CD4-positive, alpha-beta memory T cell (primary cell): ENCODE measurements around the gene SLC1A5. TPM values are rescaled to one million over a fixed set of nuclear protein-coding genes. Genes with fewer than 3 reads are reported as not detected.
A peak's percentile ranks its signal among the peaks of the same experiment; 100 is the strongest.

Experiments
- CTCF ChIA-PET: fragments of 350-600 bp; sonication (Branson Sonifier 250); formaldehyde crosslinking; loops from one replicate; lab custom pipeline; 2021; ENCODE audit warnings: inconsistent platforms; ENCODE audit not compliant: partially characterized antibody; lab: Charles Lee
- POLR2A ChIA-PET: fragments of 350-600 bp; sonication (Branson Sonifier 250); formaldehyde crosslinking; loops from one replicate; lab custom pipeline; 2021; ENCODE audit not compliant: partially characterized antibody; lab: Charles Lee
- DNase-seq, 5 donors: peaks; one replicate each; pipeline versions ENCODE4 v3.0.0 to v3.0.0-alpha.2; 2020 to 2022; ENCODE audit warnings: mixed read lengths in 1 of 5
- H3K27ac ChIP-seq: one replicate; pipeline ENCODE4 v1.7.0; 2013; ENCODE audit warnings: low read depth, low read length
- H3K27me3 ChIP-seq: 2 replicates; pipeline ENCODE4 v1.7.0; 2013; ENCODE audit warnings: mild to moderate bottlenecking, low read length, moderate library complexity; ENCODE audit not compliant: insufficient read depth
- H3K36me3 ChIP-seq: 2 replicates; pipeline ENCODE4 v1.7.0; 2013; ENCODE audit warnings: mild to moderate bottlenecking, low read length, moderate library complexity; ENCODE audit not compliant: insufficient read depth
- H3K4me1 ChIP-seq: 2 replicates; pipeline ENCODE4 v1.7.0; 2013; ENCODE audit warnings: mild to moderate bottlenecking, low read length, moderate library complexity; ENCODE audit not compliant: insufficient read depth
- H3K4me3 ChIP-seq, 2 donors: one replicate each; pipeline ENCODE4 v1.7.0; 2013; ENCODE audit warnings: low read length in 2 of 2, mild to moderate bottlenecking in 1 of 2
- H3K9me3 ChIP-seq, 2 donors: one replicate each; pipeline ENCODE4 v1.7.0; 2013; ENCODE audit warnings: low read length in 2 of 2, control low read depth in 1 of 2; ENCODE audit not compliant: control insufficient read depth in 1 of 2
- H3K27ac Mint-ChIP-seq, 7 donors: one replicate each; pipeline ENCODE4 v1.8.0; 2020 to 2021; ENCODE audit warnings: mixed read lengths in 7 of 7, mild to moderate bottlenecking in 6 of 7, inconsistent platforms in 3 of 7, moderate library complexity in 3 of 7
- H3K27me3 Mint-ChIP-seq, 2 donors: one replicate each; pipeline ENCODE4 v1.8.0; 2020 to 2021; ENCODE audit warnings: mixed read lengths in 2 of 2
- H3K36me3 Mint-ChIP-seq, 2 donors: one replicate each; pipeline ENCODE4 v1.8.0; 2020 to 2021; ENCODE audit warnings: mixed read lengths in 2 of 2, inconsistent platforms in 1 of 2, mild to moderate bottlenecking in 1 of 2
- H3K4me1 Mint-ChIP-seq, 4 donors: one replicate each; pipeline ENCODE4 v1.8.0; 2020 to 2021; ENCODE audit warnings: mixed read lengths in 4 of 4, mild to moderate bottlenecking in 1 of 4
- H3K4me3 Mint-ChIP-seq, 8 donors: one replicate each; pipeline ENCODE4 v1.8.0; 2020 to 2021; ENCODE audit warnings: mixed read lengths in 8 of 8, mild to moderate bottlenecking in 7 of 8, moderate library complexity in 6 of 8, inconsistent platforms in 3 of 8
- H3K9me3 Mint-ChIP-seq, 8 donors: one replicate each; pipeline ENCODE4 v1.8.0; 2020 to 2021; ENCODE audit warnings: mixed read lengths in 8 of 8, mild to moderate bottlenecking in 5 of 8, inconsistent platforms in 3 of 8, moderate library complexity in 1 of 8
- intact Hi-C: fragments of 100-400 bp; cut with micrococcal nuclease; formaldehyde crosslinking; loops from one replicate; pipeline ENCODE4 v1.15.1; 2023
- polyA plus RNA-seq, 2 donors: library from polyadenylated mRNA; unstranded; fragments of 300-500 nt; fragmentation: Illumina TruSeq; gene quantifications; one replicate each; pipeline ENCODE4 v1.2.3, GENCODE V29; 2021
- total RNA-seq, 2 experiments: library from RNA; stranded (reverse); gene quantifications; one replicate each; pipeline ENCODE4 v1.2.3, GENCODE V29; 2021

SLC1A5 gene
- total and polyA plus RNA-seq, 4 experiments from 2014 or later: 7.2 to 22.1 (median 20.3) TPM

GRCh38 chr19:46798713-46799112 is 10.3 kb upstream of the SLC1A5 start:
- ChIA-PET CTCF (interaction anchor here (1.0 to 1.4 kb wide), 3 partner anchors 10 to 94 kb away, joined by 3 to 5 read pairs (median 3); partner anchors contain the start of gene SLC1A5), POLR2A (no interaction called here)
- Mint-ChIP-seq H3K4me1 (no peaks in the 10 kb centered on the region), H3K4me3 (no peak overlapping the region), H3K36me3 (no peaks in the 10 kb centered on the region), H3K9me3 (no peaks in the 10 kb centered on the region), H3K27me3 (no peaks in the 10 kb centered on the region), H3K27ac (peak overlapping the region in 1 of 7 donors; percentile 63)
- Histone ChIP-seq H3K9me3 (no peaks in the 10 kb centered on the region), H3K4me3 (no peak overlapping the region), H3K27me3 (no peaks in the 10 kb centered on the region), H3K27ac (no peak overlapping the region), H3K4me1 (no peaks in the 10 kb centered on the region), H3K36me3 (no peaks in the 10 kb centered on the region)
- intact Hi-C loops: no loop called here
- no peak for DNase-seq

GRCh38 chr19:46797881-46798280 is 9.5 kb upstream of the SLC1A5 start:
- H3K4me1 ChIP-seq: no peaks in the 10 kb centered on the region
- CTCF ChIA-PET: no interaction called here
- no peaks in the 10 kb centered on the region for H3K27me3 ChIP-seq
- POLR2A ChIA-PET: interaction anchor here (1.3 kb wide), 1 partner anchor 18 kb away, joined by 3 read pairs; no protein-coding TSS in a partner anchor
- no peaks in the 10 kb centered on the region for H3K36me3 Mint-ChIP-seq
- H3K9me3 ChIP-seq: no peaks in the 10 kb centered on the region
- H3K4me3 ChIP-seq: no peak overlapping the region
- H3K27ac Mint-ChIP-seq: no peak overlapping the region
- H3K36me3 ChIP-seq: no peaks in the 10 kb centered on the region
- H3K4me3 Mint-ChIP-seq: no peak overlapping the region
- no peak for DNase-seq
- H3K4me1 Mint-ChIP-seq: no peaks in the 10 kb centered on the region
- H3K27me3 Mint-ChIP-seq: no peaks in the 10 kb centered on the region
- no peak overlapping the region for H3K27ac ChIP-seq
- no peaks in the 10 kb centered on the region for H3K9me3 Mint-ChIP-seq
- intact Hi-C loops: no loop called here

GRCh38 chr19:46791944-46792343 is 3.5 kb upstream of the SLC1A5 start:
- peak overlapping the region; percentile 67 to 93 (median 85) for H3K27ac Mint-ChIP-seq
- no peak overlapping the region for H3K27ac ChIP-seq
- no peaks in the 10 kb centered on the region for H3K27me3 Mint-ChIP-seq
- DNase-seq: peak; percentile 64 to 80 (median 76)
- H3K4me1 ChIP-seq: peaks cover 29% of the 10 kb centered on the region
- ChIA-PET POLR2A (interaction anchor here (1.2 kb wide), 2 partner anchors 30 to 482 kb away, joined by 3 to 4 read pairs; no protein-coding TSS in a partner anchor), CTCF (interaction anchor here (1.7 to 2.3 kb wide), 2 partner anchors 26 to 34 kb away, joined by 4 to 14 read pairs; no protein-coding TSS in a partner anchor)
- peaks cover 16 to 43% (median 25%) of the 10 kb centered on the region in 4 donors for H3K4me1 Mint-ChIP-seq
- H3K27me3 ChIP-seq: no peaks in the 10 kb centered on the region
- H3K36me3 Mint-ChIP-seq: peaks cover 0 to 6% of the 10 kb centered on the region in 2 donors
- H3K4me3 ChIP-seq: no peak overlapping the region
- H3K36me3 ChIP-seq: no peaks in the 10 kb centered on the region
- peaks cover 0 to 2% (median 0%) of the 10 kb centered on the region in 8 donors for H3K9me3 Mint-ChIP-seq
- no peaks in the 10 kb centered on the region for H3K9me3 ChIP-seq
- H3K4me3 Mint-ChIP-seq: peak overlapping the region; percentile 30 to 73 (median 42)
- intact Hi-C loops: no loop called here

- H3K9me3 Mint-ChIP-seq: peaks cover 0 to 2% (median 0%) of the 10 kb centered on the region in 8 donors
- intact Hi-C loops: loop anchor here (2.0 to 10.0 kb wide), 3 partner anchors 31 to 465 kb away; partner anchors contain the start of genes CCDC9 and PRKD2
- ChIA-PET CTCF (interaction anchor here (2.2 to 2.4 kb wide), 2 partner anchors 22 to 51 kb away, joined by 7 to 9 read pairs; no protein-coding TSS in a partner anchor), POLR2A (interaction anchor here (0.9 to 6.4 kb wide), 6 partner anchors 13 to 324 kb away, joined by 3 to 50 read pairs (median 4); partner anchors contain the start of genes CALM3, PRKD2 and ZC3H4)
- no peak for DNase-seq
- H3K4me1 Mint-ChIP-seq: peaks cover 33 to 68% (median 46%) of the 10 kb centered on the region in 4 donors
- H3K27me3 ChIP-seq: no peaks in the 10 kb centered on the region
- peaks cover 51% of the 10 kb centered on the region for H3K4me1 ChIP-seq
- no peaks in the 10 kb centered on the region for H3K27me3 Mint-ChIP-seq
- no peaks in the 10 kb centered on the region for H3K36me3 ChIP-seq
- H3K36me3 Mint-ChIP-seq: peaks cover 0 to 20% of the 10 kb centered on the region in 2 donors
- H3K27ac ChIP-seq: peak overlapping the region; percentile 75
- H3K27ac Mint-ChIP-seq: peak overlapping the region in 6 of 7 donors; percentile 32 to 99 (median 90)
- H3K4me3 Mint-ChIP-seq: peak overlapping the region in 4 of 8 donors; percentile 25 to 97 (median 90)
- H3K9me3 ChIP-seq: no peaks in the 10 kb centered on the region
- H3K4me3 ChIP-seq: no peak overlapping the region
These were observed 977 bp upstream of the SLC1A5 start for GRCh38 chr19:46789371-46789770.

- Mint-ChIP-seq H3K27ac (peak overlapping the region; percentile 80 to 99 (median 90)), H3K36me3 (peaks cover 0 to 24% of the 10 kb centered on the region in 2 donors), H3K27me3 (no peaks in the 10 kb centered on the region), H3K9me3 (peaks cover 0 to 2% (median 0%) of the 10 kb centered on the region in 8 donors), H3K4me3 (peak overlapping the region in 7 of 8 donors; percentile 89 to 97 (median 92)), H3K4me1 (peaks cover 37 to 73% (median 50%) of the 10 kb centered on the region in 4 donors)
- ChIA-PET CTCF (interaction anchor here (1.0 to 2.4 kb wide), 3 partner anchors 10 to 52 kb away, joined by 3 to 9 read pairs (median 7); no protein-coding TSS in a partner anchor), POLR2A (interaction anchor here (0.7 to 6.4 kb wide), 14 partner anchors 8 to 324 kb away, joined by 3 to 50 read pairs (median 4); partner anchors contain the start of genes CALM3, PRKD2 and ZC3H4)
- no peak for DNase-seq
- H3K4me3 ChIP-seq: no peak overlapping the region
- intact Hi-C loops: loop anchor here (1.0 to 10.0 kb wide), 4 partner anchors 32 to 485 kb away; partner anchors contain the start of genes CCDC9, INAFM1 and PRKD2
- H3K27ac ChIP-seq: peak overlapping the region; percentile 75
- no peaks in the 10 kb centered on the region for H3K27me3 ChIP-seq
- no peaks in the 10 kb centered on the region for H3K9me3 ChIP-seq
- peaks cover 55% of the 10 kb centered on the region for H3K4me1 ChIP-seq
- H3K36me3 ChIP-seq: no peaks in the 10 kb centered on the region
These were observed 559 bp upstream of the SLC1A5 start for GRCh38 chr19:46788968-46789338.

- H3K27me3 ChIP-seq: no peaks in the 10 kb centered on the region
- H3K27me3 Mint-ChIP-seq: no peaks in the 10 kb centered on the region
- H3K4me3 ChIP-seq: peak overlapping the region; percentile 78 to 90
- intact Hi-C loops: loop anchor here (1.0 to 10.0 kb wide), 8 partner anchors 21 to 487 kb away; partner anchors contain the start of genes CCDC9, FKRP, INAFM1 and PRKD2
- ChIA-PET CTCF (interaction anchor here (0.6 to 2.4 kb wide), 8 partner anchors 12 to 226 kb away, joined by 3 to 9 read pairs (median 3); no protein-coding TSS in a partner anchor), POLR2A (interaction anchor here (0.7 to 6.4 kb wide), 17 partner anchors 9 to 438 kb away, joined by 3 to 50 read pairs (median 3); partner anchors contain the start of genes PRKD2 and ZC3H4)
- peak in 4 of 5 donors; percentile 34 to 53 (median 40) for DNase-seq
- peaks cover 0 to 2% (median 0%) of the 10 kb centered on the region in 8 donors for H3K9me3 Mint-ChIP-seq
- peaks cover 4 to 33% of the 10 kb centered on the region in 2 donors for H3K36me3 Mint-ChIP-seq
- peaks cover 45 to 85% (median 62%) of the 10 kb centered on the region in 4 donors for H3K4me1 Mint-ChIP-seq
- peak overlapping the region; percentile 90 to 99 (median 95) for H3K27ac Mint-ChIP-seq
- H3K27ac ChIP-seq: peak overlapping the region; percentile 75
- H3K9me3 ChIP-seq: no peaks in the 10 kb centered on the region
- peak overlapping the region; percentile 89 to 97 (median 93) for H3K4me3 Mint-ChIP-seq
- H3K36me3 ChIP-seq: peaks cover 2% of the 10 kb centered on the region
- peaks cover 64% of the 10 kb centered on the region for H3K4me1 ChIP-seq
These were observed 798 bp downstream of the SLC1A5 start for GRCh38 chr19:46787331-46788261.
